HG03095 (cell line): Measurements from ENCODE around the gene INTS13.
"Not testable (repeated sequence)": the region's sequence is repeated elsewhere in the genome, so short reads cannot be mapped to it uniquely, and the experiment has no call there.

Experiments
- ATAC-seq: cut with Tn5 transposase; IDR thresholded peaks from one replicate; pipeline ENCODE4 v1.9.1; 2021; ENCODE audit warnings: moderate library complexity; ENCODE audit not compliant: unreplicated experiment

Gene INTS13

GRCh38 chr12:26935636-26936378 lies 2.0 kb downstream of the INTS13 start:
- ATAC-seq: no peak

GRCh38 chr12:26929590-26929989 lies 8.2 kb downstream of the INTS13 start:
- no peak for ATAC-seq

DNA sequence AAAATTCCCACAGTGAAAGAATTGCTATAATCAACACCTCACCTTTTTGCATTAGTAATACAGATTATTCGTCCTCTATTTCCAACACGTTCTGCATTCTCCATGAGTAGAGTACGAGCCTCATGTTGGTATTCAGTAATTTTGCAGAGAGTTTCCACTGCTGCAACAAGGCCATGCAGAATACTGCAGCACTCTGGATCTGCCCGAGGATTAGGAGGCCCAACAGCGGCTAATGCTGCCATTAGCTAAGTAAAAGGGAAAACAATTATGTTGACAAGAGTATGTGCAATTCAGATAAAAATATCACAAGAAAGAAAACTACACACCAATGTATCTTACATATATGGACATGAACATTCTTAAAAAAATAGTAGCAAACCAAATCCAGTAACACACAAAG lies 9.1 kb downstream of the INTS13 start:
- no peak for ATAC-seq

DNA sequence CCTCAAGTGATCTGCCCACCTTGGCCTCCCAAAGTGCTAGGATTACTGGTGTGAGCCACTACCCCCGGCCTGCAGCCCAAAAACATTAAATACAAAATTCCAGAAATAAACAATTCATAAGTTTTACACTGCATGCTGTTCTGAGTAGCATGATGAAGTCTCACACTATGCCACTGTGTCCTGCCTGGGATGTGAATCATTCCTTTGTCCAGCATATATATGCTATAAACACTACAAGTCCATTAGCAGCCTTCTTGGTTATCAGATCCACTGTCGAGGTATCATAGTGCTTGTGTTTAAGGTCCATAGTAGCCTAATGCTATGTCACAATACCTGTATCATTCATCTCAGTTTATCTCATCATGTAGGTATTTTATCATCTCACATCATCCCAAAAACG lies 15.9 kb downstream of the INTS13 start:
- ATAC-seq: no peak

DNA sequence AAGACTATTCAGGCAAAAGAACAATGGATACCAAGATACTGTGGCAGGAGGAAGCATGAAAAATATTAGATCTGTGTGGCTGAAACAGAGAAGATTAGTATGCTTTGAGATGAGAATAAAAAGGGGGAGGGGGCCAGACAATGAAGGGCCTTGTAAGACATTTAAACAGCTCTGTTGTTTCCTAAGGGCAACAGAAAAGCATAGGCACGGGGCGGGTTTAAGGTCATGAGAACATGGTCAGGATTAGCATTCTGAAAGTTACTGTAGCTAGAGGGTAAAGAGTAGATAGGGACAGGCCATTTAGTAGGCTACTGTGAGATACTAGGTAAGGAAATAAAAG lies 18.6 kb downstream of the INTS13 start:
- ATAC-seq: no peak

DNA sequence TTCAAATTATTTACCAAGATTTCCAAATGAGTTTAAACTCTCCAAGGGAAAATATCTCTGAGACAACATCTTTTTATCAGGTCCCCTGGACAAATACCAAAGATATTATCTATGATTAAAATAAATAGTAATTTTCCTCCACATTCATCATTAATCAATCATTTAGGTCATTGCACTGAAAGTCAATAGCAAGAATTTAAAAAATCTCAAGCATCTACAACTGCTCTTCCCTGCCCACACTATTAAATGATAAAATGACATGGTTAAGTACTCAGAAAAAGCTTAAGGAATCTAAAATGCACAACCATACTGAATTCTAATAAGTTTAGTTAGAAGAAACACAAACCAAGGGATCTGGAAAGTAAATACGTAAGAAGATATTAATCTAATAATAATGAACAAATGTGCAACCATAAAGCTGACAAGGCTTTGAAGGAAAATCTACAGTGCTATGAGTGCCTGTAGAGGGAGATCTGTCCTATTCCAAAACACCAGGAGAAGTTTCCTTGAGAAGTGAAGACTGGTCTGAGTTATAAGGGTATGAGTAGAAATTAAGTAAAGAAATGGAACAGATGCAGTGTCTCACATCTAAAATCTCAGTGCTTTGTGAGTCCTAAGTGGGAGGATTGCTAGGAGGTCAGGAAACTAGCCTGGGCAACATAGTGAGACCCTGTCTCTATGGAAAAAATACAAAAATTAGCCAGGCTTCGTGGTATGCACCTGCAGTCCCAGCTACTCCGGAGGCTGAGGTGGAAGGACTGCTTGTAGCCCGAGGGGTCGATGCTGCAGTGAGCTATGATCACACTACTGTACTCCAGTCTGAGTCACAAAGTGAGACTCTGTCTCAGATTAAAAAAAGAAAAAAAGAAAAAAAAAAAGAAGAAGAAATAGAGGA lies 19.2 kb downstream of the INTS13 start:
- no peak for ATAC-seq

GRCh38 chr12:26906704-26907103 lies 31.1 kb downstream of the INTS13 start:
- ATAC-seq: no peak

DNA sequence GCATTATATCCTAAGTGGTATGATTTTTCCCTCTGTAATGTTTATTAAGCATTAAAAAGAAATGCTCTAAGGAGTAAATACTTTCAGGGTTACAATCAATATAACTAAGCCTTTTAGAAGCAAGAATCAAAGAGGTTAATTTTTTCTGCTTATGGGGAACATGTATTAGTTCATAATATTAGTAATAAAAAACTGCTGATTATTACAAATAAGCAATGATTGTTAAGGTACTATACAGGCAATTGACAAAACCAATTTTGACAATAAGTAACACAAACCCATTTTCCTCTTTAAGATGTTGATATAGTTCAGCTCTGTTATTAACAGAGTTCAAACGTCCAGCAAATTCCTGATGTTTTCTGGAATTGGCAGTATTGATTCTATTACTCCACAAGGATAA lies 31.8 kb downstream of the INTS13 start:
- no peak for ATAC-seq

DNA sequence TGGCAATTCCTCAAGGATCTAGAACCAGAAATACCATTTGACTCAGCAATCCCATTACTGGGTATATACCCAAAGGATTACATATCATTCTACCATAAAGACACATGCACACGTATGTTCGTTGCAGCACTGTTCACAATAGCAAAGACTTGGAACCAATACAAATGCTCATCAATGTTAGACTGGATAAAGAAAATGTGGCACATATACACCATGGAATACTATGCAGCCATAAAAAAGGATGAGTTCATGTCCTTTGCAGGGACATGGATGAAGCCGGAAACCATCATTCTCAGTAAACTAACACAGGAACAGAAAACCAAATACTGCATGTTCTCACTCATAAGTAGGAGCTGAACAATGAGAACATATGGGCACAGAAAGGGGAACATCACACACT lies 34.4 kb downstream of the INTS13 start:
- not testable (repeated sequence) for ATAC-seq

DNA sequence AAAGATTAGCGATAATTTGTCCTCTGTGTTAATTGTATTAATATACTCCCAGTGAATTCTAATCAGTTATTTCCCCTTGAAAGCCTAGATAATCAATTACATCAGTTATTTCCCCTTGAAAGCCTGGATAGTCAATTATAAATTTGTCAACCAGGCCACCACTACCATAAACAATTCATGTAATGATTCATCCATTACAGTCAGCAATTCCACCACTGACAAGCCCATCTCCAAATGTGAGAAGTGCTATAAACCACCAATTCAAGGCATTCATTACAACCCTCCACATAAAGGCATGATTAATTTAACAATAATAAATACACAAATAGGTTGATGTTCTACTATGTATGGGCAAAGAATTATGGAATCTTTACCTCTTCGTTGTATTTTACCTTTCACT lies 40.9 kb downstream of the INTS13 start:
- no peak for ATAC-seq

GRCh38 chr12:26895672-26896071 lies 42.1 kb downstream of the INTS13 start:
- ATAC-seq: no peak

DNA sequence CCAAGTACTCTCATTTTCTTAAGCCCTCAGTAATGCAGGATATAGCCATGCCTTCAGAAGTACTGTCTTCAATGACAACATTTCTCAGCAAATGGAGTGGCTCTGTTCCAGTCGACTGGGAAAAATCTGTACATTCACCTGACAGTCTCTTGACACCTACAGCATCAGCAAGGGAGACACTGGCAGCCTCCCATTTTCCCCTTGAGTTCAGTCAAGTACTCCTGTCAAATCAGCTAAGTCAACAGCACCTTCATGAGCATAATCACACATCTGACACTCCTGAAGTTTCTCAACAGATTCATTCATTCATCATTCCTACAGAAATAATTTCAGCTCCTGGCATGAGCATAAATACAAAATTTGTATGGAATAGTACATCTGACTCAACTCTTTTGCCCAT lies 46.1 kb downstream of the INTS13 start:
- ATAC-seq: no peak

- ATAC-seq: no peak
These were observed 47.0 kb downstream of the INTS13 start for GRCh38 chr12:26890784-26891183.

GRCh38 chr12:26884765-26885576 lies 52.8 kb downstream of the INTS13 start:
- ATAC-seq: no peak

- ATAC-seq: no peak
These were observed 57.2 kb downstream of the INTS13 start for GRCh38 chr12:26880625-26881024.

GRCh38 chr12:26878661-26879119 lies 59.1 kb downstream of the INTS13 start:
- no peak for ATAC-seq

DNA sequence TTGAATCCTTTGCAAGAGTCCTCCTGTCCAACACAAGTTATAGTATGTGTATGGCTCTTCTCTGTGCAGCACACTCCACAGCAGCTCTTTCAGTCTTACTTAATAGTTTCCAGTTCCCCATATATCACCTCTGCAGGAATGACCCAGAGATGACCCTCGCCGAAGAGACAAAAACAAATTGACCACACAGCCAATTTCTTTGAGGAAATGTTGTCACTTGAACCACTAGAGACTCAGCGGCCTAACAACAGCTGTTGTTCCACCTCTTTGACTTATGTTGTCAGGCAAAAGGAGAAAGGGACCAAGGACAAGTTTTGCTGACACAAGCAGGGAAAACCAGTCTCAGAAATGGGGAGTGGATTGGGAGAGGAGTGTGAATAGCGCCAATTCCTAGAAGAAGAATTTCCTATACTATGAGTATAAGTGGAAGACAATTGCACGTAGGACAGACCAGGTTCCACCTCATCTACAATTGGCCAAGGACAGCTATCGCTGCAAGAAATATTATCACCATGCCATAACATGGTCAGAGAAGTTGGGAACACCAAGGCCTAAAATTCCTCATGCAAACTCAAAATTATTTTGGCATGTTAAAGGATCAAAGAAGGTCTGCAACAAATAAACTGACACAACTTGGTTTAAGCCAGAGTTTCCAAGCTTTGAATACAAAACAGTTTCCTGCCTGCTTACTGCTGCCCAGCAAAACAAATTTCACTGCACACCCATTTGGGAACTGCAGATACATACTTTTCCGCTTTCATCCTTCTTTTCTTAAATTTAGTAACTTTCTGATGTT lies 63.1 kb downstream of the INTS13 start:
- ATAC-seq: peak; percentile 73

DNA sequence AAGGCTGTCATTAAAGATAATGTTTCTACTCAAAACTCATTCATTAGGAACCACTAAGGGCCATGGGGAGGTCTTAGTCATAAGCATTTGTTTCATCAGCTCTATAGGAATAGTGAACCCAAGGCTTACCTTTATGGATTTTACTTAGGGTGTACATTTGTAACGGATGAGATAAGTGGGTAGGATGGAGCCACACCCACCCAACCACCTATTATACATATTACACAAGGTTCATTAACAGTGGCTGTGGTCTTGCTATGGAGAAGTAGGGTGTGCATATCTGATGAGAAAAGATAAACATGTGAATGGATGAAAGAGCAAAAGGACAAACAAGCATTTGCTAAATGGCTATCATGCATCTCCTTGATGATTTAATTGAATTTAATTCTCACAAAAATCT lies 65.2 kb downstream of the INTS13 start:
- no peak for ATAC-seq

DNA sequence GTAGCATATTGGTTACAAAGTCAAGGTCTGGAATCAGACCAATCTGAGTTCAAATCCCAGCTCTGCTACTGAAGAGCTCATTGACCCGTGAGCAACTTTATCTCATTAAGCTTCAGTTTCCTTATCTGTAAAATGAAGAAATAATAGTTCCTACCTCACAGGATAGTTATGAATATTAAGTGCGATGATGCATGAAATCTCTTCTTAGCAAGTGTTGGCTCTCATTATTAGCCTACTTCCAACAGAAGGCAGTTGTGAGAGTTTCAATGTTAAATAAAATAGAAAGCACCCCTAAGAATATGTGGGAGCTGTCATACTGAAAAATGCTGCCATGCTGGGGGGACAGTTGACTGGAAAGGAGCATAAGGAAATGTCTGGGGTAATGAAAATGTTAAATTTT lies 65.8 kb downstream of the INTS13 start:
- ATAC-seq: no peak
